NCI-H1436 (cell line): ENCODE measurements around the gene COL16A1.
A peak's percentile ranks its signal among the peaks of the same experiment; 100 is the strongest.

Source experiments
- DNase-seq: peaks from one replicate; lab custom pipeline; 2025; lab: John Stamatoyannopoulos, UW

The COL16A1 gene

GRCh38 chr1:31683997-31684396, 19.8 kb downstream of the COL16A1 start:
- no peak for DNase-seq

GRCh38 chr1:31681415-31681814, 22.4 kb downstream of the COL16A1 start:
- no peak for DNase-seq

- no peak for DNase-seq
Measured at GRCh38 chr1:31679676-31680230, 24.1 kb downstream of the COL16A1 start.

- DNase-seq, result no peak
Measured at GRCh38 chr1:31679091-31679490, 24.7 kb downstream of the COL16A1 start.

- DNase-seq, result no peak
Measured at GRCh38 chr1:31678681-31679080, 25.1 kb downstream of the COL16A1 start.

- DNase-seq, result no peak
Measured at GRCh38 chr1:31677949-31678348, 25.9 kb downstream of the COL16A1 start.

- no peak for DNase-seq
Measured at GRCh38 chr1:31677401-31677800, 26.4 kb downstream of the COL16A1 start.

GRCh38 chr1:31675756-31676155, 28.1 kb downstream of the COL16A1 start:
- no peak for DNase-seq

- DNase-seq, result no peak
Measured at GRCh38 chr1:31675161-31675560, 28.7 kb downstream of the COL16A1 start.

GRCh38 chr1:31674626-31675025, 29.2 kb downstream of the COL16A1 start:
- no peak for DNase-seq

- DNase-seq, result no peak
Measured at GRCh38 chr1:31673433-31673832, 30.4 kb downstream of the COL16A1 start.

- no peak for DNase-seq
Measured at GRCh38 chr1:31672986-31673385, 30.8 kb downstream of the COL16A1 start.

- no peak for DNase-seq
Measured at GRCh38 chr1:31671561-31672201, 32.1 kb downstream of the COL16A1 start.

- no peak for DNase-seq
Measured at GRCh38 chr1:31671147-31671546, 32.7 kb downstream of the COL16A1 start.

GRCh38 chr1:31670593-31670964, 33.2 kb downstream of the COL16A1 start:
- DNase-seq, result no peak

GRCh38 chr1:31669786-31670592, 33.8 kb downstream of the COL16A1 start:
- DNase-seq, result peak; percentile 75

- DNase-seq, result no peak
Measured at GRCh38 chr1:31669433-31669785, 34.4 kb downstream of the COL16A1 start.

GRCh38 chr1:31668303-31668883, 35.4 kb downstream of the COL16A1 start:
- no peak for DNase-seq

GRCh38 chr1:31667065-31667785, 36.6 kb downstream of the COL16A1 start:
- no peak for DNase-seq

- DNase-seq, result no peak
Measured at GRCh38 chr1:31666263-31666963, 37.4 kb downstream of the COL16A1 start.

- no peak for DNase-seq
Measured at GRCh38 chr1:31665234-31665878, 38.5 kb downstream of the COL16A1 start.
